Tongue (tissue), 2 donors: ENCODE measurements around the gene GXYLT2. TPM values are rescaled to one million over a fixed set of nuclear protein-coding genes. Genes with fewer than 3 reads are reported as not detected.
"Not testable (repeated sequence)": the region's sequence is repeated elsewhere in the genome, so short reads cannot be mapped to it uniquely, and the experiment has no call there.

Source experiments
- DNase-seq: peaks from one replicate; pipeline ENCODE4 v3.0.0-alpha.2; 2015
- total RNA-seq: library from RNA; depleted of rRNA; stranded (reverse); fragments of >200 nt; gene quantifications from one replicate; pipeline ENCODE4 v1.2.3, GENCODE V29; 2014

Gene GXYLT2
- total RNA-seq, 1 donor from 2014 or later: 47.7 TPM

GRCh38 chr3:72973786-72974185 is 85.9 kb downstream of the GXYLT2 start:
- no peak for DNase-seq

GRCh38 chr3:72974956-72975355 is 87.1 kb downstream of the GXYLT2 start:
- no peak for DNase-seq

GRCh38 chr3:72976281-72976741 is 88.5 kb downstream of the GXYLT2 start:
- DNase-seq: no peak

- DNase-seq: no peak
Observed at GRCh38 chr3:72977060-72977808, 89.4 kb downstream of the GXYLT2 start.

GRCh38 chr3:72982609-72983366 is 94.9 kb downstream of the GXYLT2 start:
- DNase-seq: no peak

GRCh38 chr3:72985576-72985975 is 97.7 kb downstream of the GXYLT2 start:
- no peak for DNase-seq

GRCh38 chr3:72990701-72991395 is 103.0 kb downstream of the GXYLT2 start:
- no peak for DNase-seq

GRCh38 chr3:72991522-72991921 is 103.7 kb downstream of the GXYLT2 start:
- DNase-seq: no peak

- DNase-seq: no peak
Observed at GRCh38 chr3:72993391-72993790, 105.5 kb downstream of the GXYLT2 start.

GRCh38 chr3:72995337-72995736 is 107.5 kb downstream of the GXYLT2 start:
- peak; percentile 17 for DNase-seq

- no peak for DNase-seq
Observed at GRCh38 chr3:72996121-72996472, 108.3 kb downstream of the GXYLT2 start.

- DNase-seq: peak; percentile 96
Observed at GRCh38 chr3:72996473-72997333, 108.9 kb downstream of the GXYLT2 start, which contains the start of gene PPP4R2. TSS of gene PPP4R2 (plus strand) at chr3:72996811. CDS start at chr3:72997038, 227 bp downstream.

GRCh38 chr3:72997421-72997961 is 109.6 kb downstream of the GXYLT2 start:
- peak; percentile 83 for DNase-seq

- DNase-seq: peak; percentile 12
Observed at GRCh38 chr3:72998466-72998865, 110.6 kb downstream of the GXYLT2 start.

- DNase-seq: no peak
Observed at GRCh38 chr3:72999951-73000350, 112.1 kb downstream of the GXYLT2 start.

GRCh38 chr3:73003050-73003449 is 115.2 kb downstream of the GXYLT2 start:
- DNase-seq: not testable (repeated sequence)

- no peak for DNase-seq
Observed at GRCh38 chr3:73004316-73004715, 116.5 kb downstream of the GXYLT2 start.

- DNase-seq: no peak
Observed at GRCh38 chr3:73007992-73008712, 120.3 kb downstream of the GXYLT2 start.

- no peak for DNase-seq
Observed at GRCh38 chr3:73009008-73009407, 121.2 kb downstream of the GXYLT2 start.

GRCh38 chr3:73009750-73010149 is 121.9 kb downstream of the GXYLT2 start:
- DNase-seq: no peak

- DNase-seq: no peak
Observed at GRCh38 chr3:73010158-73010557, 122.3 kb downstream of the GXYLT2 start.
